Nephron progenitor cell (in vitro differentiated cells): ENCODE measurements around the gene ENTR1.

ENCODE experiments used
- DNase-seq: peaks from one replicate; pipeline ENCODE4 v3.0.0; 2021
- H3K27ac Mint-ChIP-seq: 2 replicates; pipeline ENCODE4 v1.8.0; 2021; ENCODE audit warnings: mild to moderate bottlenecking, moderate library complexity, mixed read lengths
- H3K27me3 Mint-ChIP-seq: 2 replicates; pipeline ENCODE4 v1.8.0; 2021; ENCODE audit warnings: mild to moderate bottlenecking, low read depth, mixed read lengths; ENCODE audit not compliant: poor library complexity
- H3K36me3 Mint-ChIP-seq: 2 replicates; pipeline ENCODE4 v1.8.0; 2021; ENCODE audit warnings: low read depth, mixed read lengths
- H3K4me1 Mint-ChIP-seq: 2 replicates; pipeline ENCODE4 v1.8.0; 2021; ENCODE audit warnings: mixed read lengths
- H3K4me3 Mint-ChIP-seq: 2 replicates; pipeline ENCODE4 v1.8.0; 2021; ENCODE audit warnings: mild to moderate bottlenecking, moderate library complexity, mixed read lengths
- H3K9me3 Mint-ChIP-seq: 2 replicates; pipeline ENCODE4 v1.8.0; 2021; ENCODE audit warnings: mild to moderate bottlenecking, moderate library complexity, mixed read lengths
- CTCF ChIP-seq: fragments of 200-600 bp; sonication (generic); IDR thresholded peaks from 2 replicates; pipeline ENCODE4 v1.5.0; 2021; ENCODE audit warnings: antibody characterized with exemption

Gene ENTR1

GRCh38 chr9:136395020-136395340 lies 15.4 kb downstream of the ENTR1 start:
- no peak overlapping the region for H3K27ac Mint-ChIP-seq
- no peak for TF ChIP-seq CTCF
- H3K36me3 Mint-ChIP-seq, result peaks cover 26% of the 10 kb centered on the region
- no peaks in the 10 kb centered on the region for H3K27me3 Mint-ChIP-seq
- DNase-seq, result no peak
- H3K4me1 Mint-ChIP-seq, result peaks cover 14% of the 10 kb centered on the region
- no peaks in the 10 kb centered on the region for H3K9me3 Mint-ChIP-seq
- no peak overlapping the region for H3K4me3 Mint-ChIP-seq

GRCh38 chr9:136394312-136395019 lies 15.9 kb downstream of the ENTR1 start:
- DNase-seq, result no peak
- TF ChIP-seq CTCF, result no peak
- H3K27me3 Mint-ChIP-seq, result no peaks in the 10 kb centered on the region
- H3K4me1 Mint-ChIP-seq, result peaks cover 14% of the 10 kb centered on the region
- no peak overlapping the region for H3K27ac Mint-ChIP-seq
- peaks cover 31% of the 10 kb centered on the region for H3K36me3 Mint-ChIP-seq
- no peaks in the 10 kb centered on the region for H3K9me3 Mint-ChIP-seq
- no peak overlapping the region for H3K4me3 Mint-ChIP-seq

GRCh38 chr9:136393531-136393930 lies 16.9 kb downstream of the ENTR1 start:
- Mint-ChIP-seq H3K9me3 (no peaks in the 10 kb centered on the region), H3K27ac (no peak overlapping the region), H3K36me3 (peaks cover 39% of the 10 kb centered on the region), H3K27me3 (no peaks in the 10 kb centered on the region), H3K4me1 (peaks cover 5% of the 10 kb centered on the region), H3K4me3 (no peak overlapping the region)
- DNase-seq, result no peak
- TF ChIP-seq CTCF, result no peak

GRCh38 chr9:136392538-136393449 lies 17.6 kb downstream of the ENTR1 start:
- H3K27me3 Mint-ChIP-seq, result no peaks in the 10 kb centered on the region
- no peak overlapping the region for H3K4me3 Mint-ChIP-seq
- no peak for DNase-seq
- no peaks in the 10 kb centered on the region for H3K4me1 Mint-ChIP-seq
- no peak overlapping the region for H3K27ac Mint-ChIP-seq
- H3K36me3 Mint-ChIP-seq, result peaks cover 43% of the 10 kb centered on the region
- H3K9me3 Mint-ChIP-seq, result no peaks in the 10 kb centered on the region
- TF ChIP-seq CTCF, result no peak

- Mint-ChIP-seq H3K9me3 (no peaks in the 10 kb centered on the region), H3K4me1 (no peaks in the 10 kb centered on the region), H3K4me3 (no peak overlapping the region), H3K27ac (no peak overlapping the region), H3K36me3 (peaks cover 46% of the 10 kb centered on the region), H3K27me3 (no peaks in the 10 kb centered on the region)
- no peak for DNase-seq
- TF ChIP-seq CTCF, result no peak
Observed at GRCh38 chr9:136391737-136392537, 18.5 kb downstream of the ENTR1 start.
